Gastrocnemius medialis (tissue), 4 donors: ENCODE measurements around the gene C9orf43.

ENCODE experiments used
- POLR2A ChIP-seq, 2 donors: fragments of 450-650 bp; IDR thresholded peaks; one replicate each; pipeline ENCODE4 v1.6.1; 2017; ENCODE audit warnings: antibody characterized with exemption in 2 of 2, mild to moderate bottlenecking in 2 of 2, moderate library complexity in 2 of 2
- TF ChIP-seq, protein P1 (sequence below), 5 experiments: fragments of 450-650 bp in 3 of 5; fragments of 200-600 bp in 2 of 5; sonication (generic) in 2 of 5; IDR thresholded peaks in 4 of 5; conservative IDR thresholded peaks in 1 of 5; 1 replicate in 4 of 5; 2 replicates in 1 of 5; pipeline ENCODE4 v1.5.1; 2016 to 2019; ENCODE audit warnings: antibody characterized with exemption in 5 of 5, mild to moderate bottlenecking in 3 of 5, moderate library complexity in 3 of 5

- TF ChIP-seq POLR2A (IDR thresholded peaks at IDR 0.05), result no peak
- TF ChIP-seq, protein P1, sequence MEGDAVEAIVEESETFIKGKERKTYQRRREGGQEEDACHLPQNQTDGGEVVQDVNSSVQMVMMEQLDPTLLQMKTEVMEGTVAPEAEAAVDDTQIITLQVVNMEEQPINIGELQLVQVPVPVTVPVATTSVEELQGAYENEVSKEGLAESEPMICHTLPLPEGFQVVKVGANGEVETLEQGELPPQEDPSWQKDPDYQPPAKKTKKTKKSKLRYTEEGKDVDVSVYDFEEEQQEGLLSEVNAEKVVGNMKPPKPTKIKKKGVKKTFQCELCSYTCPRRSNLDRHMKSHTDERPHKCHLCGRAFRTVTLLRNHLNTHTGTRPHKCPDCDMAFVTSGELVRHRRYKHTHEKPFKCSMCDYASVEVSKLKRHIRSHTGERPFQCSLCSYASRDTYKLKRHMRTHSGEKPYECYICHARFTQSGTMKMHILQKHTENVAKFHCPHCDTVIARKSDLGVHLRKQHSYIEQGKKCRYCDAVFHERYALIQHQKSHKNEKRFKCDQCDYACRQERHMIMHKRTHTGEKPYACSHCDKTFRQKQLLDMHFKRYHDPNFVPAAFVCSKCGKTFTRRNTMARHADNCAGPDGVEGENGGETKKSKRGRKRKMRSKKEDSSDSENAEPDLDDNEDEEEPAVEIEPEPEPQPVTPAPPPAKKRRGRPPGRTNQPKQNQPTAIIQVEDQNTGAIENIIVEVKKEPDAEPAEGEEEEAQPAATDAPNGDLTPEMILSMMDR (IDR thresholded peaks at IDR 0.05 in 4 of 5, conservative IDR thresholded peaks at IDR 0.05 in 1 of 5), result no peak
Observed at GRCh38 chr9:113467183-113467582, 56.6 kb downstream of the C9orf43 start.
